ENCODE results near the gene THBD. TPM values are rescaled to one million over a fixed set of nuclear protein-coding genes. Genes with fewer than 3 reads are reported as not detected.

Gene THBD
- total RNA-seq, 1 donor from 2014 or later, result not detected

DNA sequence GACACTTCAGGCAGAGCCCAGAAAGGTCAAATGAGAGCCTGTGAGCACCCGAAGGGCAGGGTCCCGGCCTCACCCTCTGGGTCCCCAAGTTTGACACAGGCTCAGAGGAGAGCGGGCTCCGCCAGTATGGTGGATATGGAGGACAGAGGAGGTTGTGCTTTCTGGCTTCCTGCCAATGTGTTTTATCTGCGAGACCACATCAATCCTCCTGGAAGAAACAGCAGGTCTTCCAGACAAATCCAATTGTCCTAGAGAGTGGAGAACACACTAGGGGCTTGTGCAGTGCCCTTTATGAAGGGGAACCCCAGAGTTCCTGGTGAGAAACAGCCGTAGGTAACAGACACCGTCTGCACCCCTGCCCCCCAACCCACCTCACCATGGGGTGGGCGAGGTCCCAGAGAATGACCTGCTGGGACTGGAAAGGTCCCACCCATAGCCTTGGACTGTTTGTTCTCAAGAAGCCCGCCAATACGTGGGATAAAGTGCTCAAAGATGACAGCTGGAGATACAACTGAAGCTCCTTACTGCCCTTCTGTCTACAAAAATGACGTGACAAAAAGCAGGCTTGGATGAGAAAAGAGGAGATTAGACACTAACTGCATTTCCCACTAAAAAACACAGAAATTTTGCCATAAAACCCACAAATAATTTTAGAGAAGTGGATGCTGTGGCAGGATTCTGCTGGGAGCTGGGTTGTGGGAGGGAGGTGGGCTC lies 38.3 kb downstream of the THBD start:
- no peak for DNase-seq
- Mint-ChIP-seq H3K27me3 (no peaks in the 10 kb centered on the region), H3K9me3 (no peaks in the 10 kb centered on the region), H3K36me3 (ENCODE audit: low read depth) (no peaks in the 10 kb centered on the region), H3K4me1 (no peaks in the 10 kb centered on the region), H3K27ac (no peak overlapping the region), H3K4me3 (no peak overlapping the region)
- intact Hi-C loops (cut with micrococcal nuclease), result no loop called here

DNA sequence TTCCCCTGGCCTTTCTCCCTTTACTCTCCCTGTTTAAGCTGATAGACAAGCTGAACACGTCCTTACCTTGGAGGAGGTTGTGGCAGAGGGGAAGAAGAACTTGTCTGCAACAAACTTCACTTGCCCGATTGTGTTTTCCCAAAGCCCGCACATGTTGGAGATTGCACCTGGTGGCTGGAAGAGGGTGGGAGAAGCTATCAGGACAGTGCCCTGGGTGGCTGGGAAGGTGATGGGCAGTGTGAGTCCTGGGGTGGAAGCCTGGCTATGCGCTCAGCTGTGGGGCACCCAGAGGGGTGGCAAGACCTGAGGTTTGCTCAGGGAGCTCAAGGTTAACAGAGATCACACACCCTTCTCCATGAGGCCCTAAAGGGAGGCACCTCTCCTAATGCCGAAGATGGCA lies 39.4 kb downstream of the THBD start:
- Mint-ChIP-seq H3K4me3 (no peak overlapping the region), H3K9me3 (no peaks in the 10 kb centered on the region), H3K4me1 (no peaks in the 10 kb centered on the region), H3K27ac (no peak overlapping the region), H3K27me3 (peaks cover 2% of the 10 kb centered on the region), H3K36me3 (ENCODE audit: low read depth) (no peaks in the 10 kb centered on the region)
- DNase-seq, result no peak
- intact Hi-C loops (cut with micrococcal nuclease), result no loop called here

DNA sequence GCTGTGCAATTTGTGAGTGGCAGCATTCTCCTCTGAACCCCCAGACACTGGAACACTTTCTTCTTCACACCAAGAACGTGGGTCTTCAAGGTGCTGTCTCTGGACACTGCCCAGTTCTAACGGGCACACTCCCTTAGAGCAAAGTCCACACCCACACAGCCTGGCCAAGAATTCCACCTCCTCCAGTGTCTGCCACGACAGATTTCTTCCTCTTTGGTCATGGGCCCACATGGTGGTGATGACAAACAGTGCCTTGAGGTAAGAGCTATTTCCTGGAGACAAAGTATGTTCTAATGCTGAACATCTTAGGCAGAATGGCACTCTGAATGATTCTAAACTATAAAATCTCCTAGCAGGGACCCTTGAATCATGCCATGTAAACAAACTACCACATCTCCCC lies 39.8 kb downstream of the THBD start:
- H3K27me3 Mint-ChIP-seq, result peaks cover 2% of the 10 kb centered on the region
- no peaks in the 10 kb centered on the region for H3K36me3 Mint-ChIP-seq (ENCODE audit: low read depth)
- intact Hi-C loops (cut with micrococcal nuclease), result no loop called here
- no peaks in the 10 kb centered on the region for H3K9me3 Mint-ChIP-seq
- DNase-seq, result no peak
- no peak overlapping the region for H3K4me3 Mint-ChIP-seq
- no peak overlapping the region for H3K27ac Mint-ChIP-seq
- no peaks in the 10 kb centered on the region for H3K4me1 Mint-ChIP-seq

DNA sequence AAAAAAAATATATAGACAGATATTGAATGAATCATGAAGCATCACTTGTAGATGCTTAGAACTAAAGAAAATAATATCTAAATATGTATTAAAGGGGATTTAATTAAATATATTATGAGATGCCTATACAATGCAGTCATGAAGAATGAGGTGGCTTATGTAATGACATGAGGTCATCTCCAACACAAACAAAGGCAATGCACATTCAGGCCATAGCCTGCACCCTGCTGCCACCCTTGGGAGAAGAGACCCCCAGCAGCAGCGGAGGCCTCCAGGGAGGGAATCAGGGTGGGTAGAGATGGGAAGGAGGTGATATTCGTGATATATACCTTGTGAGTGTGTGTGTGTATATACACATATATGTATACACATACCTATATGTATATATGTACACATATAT lies 40.8 kb downstream of the THBD start:
- Mint-ChIP-seq H3K36me3 (ENCODE audit: low read depth) (no peaks in the 10 kb centered on the region), H3K27ac (no peak overlapping the region), H3K9me3 (no peaks in the 10 kb centered on the region), H3K4me1 (no peaks in the 10 kb centered on the region), H3K27me3 (peaks cover 3% of the 10 kb centered on the region), H3K4me3 (no peak overlapping the region)
- intact Hi-C loops (cut with micrococcal nuclease), result no loop called here
- no peak for DNase-seq

DNA sequence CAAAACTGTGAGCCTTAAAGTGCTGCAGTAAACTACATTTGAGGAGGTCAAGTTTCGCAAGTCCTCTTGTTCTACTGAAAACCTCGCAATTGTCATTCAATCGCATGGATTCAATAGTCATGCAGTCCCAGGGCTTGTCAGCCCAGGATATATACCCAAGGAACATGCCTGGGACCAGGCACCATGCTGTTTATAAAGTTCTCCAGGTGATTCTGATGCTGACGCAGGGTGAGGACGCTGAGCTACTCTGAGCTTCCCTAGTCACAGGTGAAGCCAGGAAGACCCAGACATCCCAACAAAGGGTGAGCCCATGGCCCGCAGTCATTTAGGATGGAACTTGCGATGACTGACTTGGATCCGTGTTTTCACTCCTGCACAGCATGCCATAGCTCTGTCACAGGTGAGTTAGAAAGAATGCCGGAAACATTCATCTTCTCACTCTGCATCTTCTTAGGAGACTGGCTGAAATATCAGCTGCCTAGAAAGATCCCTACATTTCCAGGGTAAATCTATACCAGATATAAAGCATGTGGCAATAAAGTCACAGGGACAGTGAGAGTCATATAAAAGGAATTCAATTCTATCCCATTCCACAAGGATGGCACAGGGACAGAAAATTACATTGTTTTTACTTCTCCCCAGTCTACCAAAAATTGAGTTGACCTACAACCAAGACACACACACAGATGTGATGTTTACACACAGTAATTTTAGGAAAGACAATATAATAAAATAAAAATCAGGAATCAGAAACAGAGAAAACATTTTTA lies 41.4 kb downstream of the THBD start:
- intact Hi-C loops (cut with micrococcal nuclease), result no loop called here
- no peak for DNase-seq
- no peak overlapping the region for H3K4me3 Mint-ChIP-seq
- no peak overlapping the region for H3K27ac Mint-ChIP-seq
- no peaks in the 10 kb centered on the region for H3K4me1 Mint-ChIP-seq
- no peaks in the 10 kb centered on the region for H3K36me3 Mint-ChIP-seq (ENCODE audit: low read depth)
- peaks cover 3% of the 10 kb centered on the region for H3K27me3 Mint-ChIP-seq
- no peaks in the 10 kb centered on the region for H3K9me3 Mint-ChIP-seq

DNA sequence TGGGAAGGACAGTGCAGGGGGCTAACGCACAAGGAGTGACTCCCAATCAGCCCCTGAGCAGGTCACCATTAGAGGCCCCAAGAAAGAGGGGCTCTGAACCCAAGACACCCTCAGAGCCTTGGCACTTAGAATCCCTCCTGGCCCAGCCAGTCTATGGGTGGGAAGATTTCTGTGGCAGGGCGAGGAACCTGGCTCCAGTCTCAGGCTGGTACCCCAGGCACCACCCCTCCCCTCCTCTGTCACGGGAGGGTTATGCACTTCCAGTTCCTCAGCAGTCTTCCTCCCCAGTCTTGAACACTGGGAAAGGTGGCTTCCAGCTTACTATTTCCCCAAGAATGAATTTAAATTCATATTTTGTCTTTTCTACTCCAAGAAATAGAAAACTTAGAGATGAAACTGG lies 42.0 kb downstream of the THBD start:
- DNase-seq, result no peak
- Mint-ChIP-seq H3K36me3 (ENCODE audit: low read depth) (no peaks in the 10 kb centered on the region), H3K4me3 (no peak overlapping the region), H3K4me1 (no peaks in the 10 kb centered on the region), H3K27me3 (peaks cover 3% of the 10 kb centered on the region), H3K27ac (no peak overlapping the region), H3K9me3 (no peaks in the 10 kb centered on the region)
- intact Hi-C loops (cut with micrococcal nuclease), result no loop called here

DNA sequence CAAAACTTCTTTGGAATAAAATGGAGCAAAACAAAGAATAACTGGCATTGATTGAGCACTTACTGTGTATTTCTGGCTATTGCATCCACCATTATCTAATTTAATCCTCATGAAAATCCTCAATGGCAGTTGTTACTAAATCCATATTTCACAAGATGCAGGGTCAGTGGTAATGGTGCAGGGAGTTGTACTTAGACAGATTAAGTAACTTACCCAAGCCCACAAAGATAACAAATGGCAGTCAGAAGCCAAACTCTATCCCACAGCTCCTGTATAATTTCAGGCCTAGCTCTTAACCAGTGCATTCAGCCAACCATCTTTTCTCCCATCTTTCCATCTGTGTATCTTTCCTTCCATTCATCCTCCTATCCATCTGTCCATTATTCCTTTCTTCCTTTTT lies 43.7 kb downstream of the THBD start:
- intact Hi-C loops (cut with micrococcal nuclease), result no loop called here
- H3K4me1 Mint-ChIP-seq, result no peaks in the 10 kb centered on the region

DNA sequence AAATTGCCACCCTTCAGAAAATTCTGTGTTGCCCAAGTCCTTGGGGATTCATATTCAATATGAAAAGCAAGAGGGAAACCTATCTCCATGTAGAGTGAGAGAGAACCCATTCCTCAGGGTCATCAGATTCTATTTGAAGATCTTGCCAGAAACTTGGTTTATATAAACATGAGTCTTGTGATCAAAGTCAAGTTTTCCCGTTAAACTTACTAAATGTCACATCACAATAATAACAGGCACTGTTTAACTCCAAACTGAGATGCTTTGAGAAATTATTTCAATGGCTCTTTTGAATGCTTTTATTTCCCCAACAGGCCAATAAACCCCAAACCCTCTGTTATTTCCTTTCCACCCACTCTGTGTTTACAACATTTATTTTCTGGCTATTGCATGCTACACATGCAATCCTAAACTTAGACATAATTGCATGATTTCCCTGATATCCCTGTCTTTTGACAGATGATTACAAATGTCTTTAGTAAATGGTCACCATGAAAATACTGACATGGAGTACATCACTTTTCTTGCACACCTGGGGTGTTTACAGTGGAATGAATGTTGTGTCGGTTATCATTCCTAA lies 45.5 kb downstream of the THBD start:
- H3K4me3 Mint-ChIP-seq, result no peak overlapping the region
- no peaks in the 10 kb centered on the region for H3K9me3 Mint-ChIP-seq
- peaks cover 3% of the 10 kb centered on the region for H3K27me3 Mint-ChIP-seq
- no peaks in the 10 kb centered on the region for H3K36me3 Mint-ChIP-seq (ENCODE audit: low read depth)
- DNase-seq, result no peak
- no peak overlapping the region for H3K27ac Mint-ChIP-seq
- intact Hi-C loops (cut with micrococcal nuclease), result no loop called here
- no peaks in the 10 kb centered on the region for H3K4me1 Mint-ChIP-seq

More for the DNA sequence above, 43.7 kb downstream of the THBD start:
- Mint-ChIP-seq H3K4me3 (no peak overlapping the region), H3K9me3 (no peaks in the 10 kb centered on the region), H3K36me3 (ENCODE audit: low read depth) (no peaks in the 10 kb centered on the region), H3K27ac (no peak overlapping the region), H3K27me3 (peaks cover 3% of the 10 kb centered on the region)
- no peak for DNase-seq

DNA sequence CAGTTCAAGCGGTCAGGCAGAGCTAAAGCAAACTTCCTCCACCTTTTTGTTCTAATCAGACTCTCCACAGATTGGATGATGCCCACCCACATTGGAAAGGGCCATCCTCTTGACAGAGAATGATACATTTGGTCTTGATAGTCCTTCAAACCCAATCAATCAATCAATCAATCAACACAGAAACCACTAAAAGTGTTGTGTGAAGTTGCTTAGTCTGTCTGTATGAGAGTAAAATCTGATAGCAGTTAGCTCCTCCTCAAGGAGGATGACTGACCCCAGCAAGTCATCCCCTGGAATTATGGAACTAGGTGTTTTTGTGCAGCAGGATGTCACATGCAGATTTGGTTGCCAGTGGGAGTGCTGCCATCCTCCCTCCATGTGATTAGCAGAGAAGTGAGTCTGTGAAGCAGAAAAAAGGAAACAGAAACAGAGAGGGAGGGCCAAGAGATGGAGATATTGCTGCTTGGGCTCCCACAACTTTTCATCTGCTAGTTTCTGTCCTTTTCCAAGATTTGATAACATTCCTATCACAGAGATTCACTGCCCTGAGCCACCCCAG lies 46.3 kb downstream of the THBD start:
- H3K36me3 Mint-ChIP-seq (ENCODE audit: low read depth), result no peaks in the 10 kb centered on the region
- intact Hi-C loops (cut with micrococcal nuclease), result no loop called here
- DNase-seq, result no peak
- H3K27me3 Mint-ChIP-seq, result peaks cover 3% of the 10 kb centered on the region
- H3K4me3 Mint-ChIP-seq, result no peak overlapping the region
- no peaks in the 10 kb centered on the region for H3K4me1 Mint-ChIP-seq
- H3K9me3 Mint-ChIP-seq, result no peaks in the 10 kb centered on the region
- H3K27ac Mint-ChIP-seq, result no peak overlapping the region

DNA sequence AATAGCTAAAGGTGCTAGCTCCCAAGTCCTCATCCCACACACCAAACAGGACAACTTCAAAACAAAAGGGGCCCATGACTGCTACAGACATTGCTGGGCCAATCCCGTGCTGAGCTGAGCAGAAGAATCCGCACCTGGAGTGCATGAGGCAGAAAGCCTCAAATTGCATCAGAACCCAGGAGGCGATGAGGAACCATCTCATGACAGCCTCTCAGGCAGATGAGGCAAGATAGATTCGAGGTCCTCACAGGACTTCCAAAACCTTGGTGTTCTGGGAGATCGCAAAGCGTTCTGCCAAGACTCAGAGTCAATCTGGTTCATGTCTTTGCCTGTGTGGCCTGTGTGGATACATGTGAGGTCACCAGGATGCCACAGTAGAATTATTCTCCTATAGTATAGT lies 47.2 kb downstream of the THBD start:
- Mint-ChIP-seq H3K27me3 (peaks cover 3% of the 10 kb centered on the region), H3K4me1 (no peaks in the 10 kb centered on the region), H3K36me3 (ENCODE audit: low read depth) (no peaks in the 10 kb centered on the region), H3K9me3 (no peaks in the 10 kb centered on the region), H3K27ac (no peak overlapping the region), H3K4me3 (no peak overlapping the region)
- DNase-seq, result no peak
- intact Hi-C loops (cut with micrococcal nuclease), result no loop called here

DNA sequence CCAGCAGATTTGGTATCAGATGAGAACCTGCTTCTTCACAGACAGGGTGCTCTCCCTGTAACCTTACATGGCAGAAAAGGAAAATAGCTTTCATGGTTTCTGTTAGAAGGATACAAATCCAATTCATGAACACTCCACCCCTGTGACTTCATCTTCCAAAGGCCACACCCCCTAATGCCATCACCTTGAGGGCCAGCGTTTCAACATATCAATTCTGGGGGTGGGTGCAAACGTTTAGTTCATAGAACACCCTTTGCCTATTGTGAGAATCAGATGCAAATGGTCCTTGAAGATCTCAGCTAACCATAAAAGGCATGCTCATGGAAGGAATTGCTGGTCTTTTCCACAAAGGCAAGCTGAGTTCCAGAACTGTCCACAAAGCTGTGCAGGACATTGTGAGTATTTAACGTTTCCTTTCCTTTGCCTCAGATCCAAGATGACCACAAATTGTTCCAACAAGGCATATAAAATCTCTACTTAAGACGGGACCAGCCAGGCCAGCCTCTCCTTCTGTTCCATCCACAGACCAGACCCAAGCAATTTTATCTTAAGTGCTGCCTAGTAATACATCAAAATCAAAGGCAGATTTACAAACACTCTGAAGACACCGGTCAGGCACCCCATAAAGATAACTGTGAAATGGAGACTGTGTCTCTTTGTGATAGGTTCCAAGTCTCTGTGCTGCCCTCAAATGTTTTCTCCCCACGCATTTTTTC lies 49.1 kb downstream of the THBD start:
- Mint-ChIP-seq H3K27me3 (peaks cover 2% of the 10 kb centered on the region), H3K36me3 (ENCODE audit: low read depth) (no peaks in the 10 kb centered on the region)

DNA sequence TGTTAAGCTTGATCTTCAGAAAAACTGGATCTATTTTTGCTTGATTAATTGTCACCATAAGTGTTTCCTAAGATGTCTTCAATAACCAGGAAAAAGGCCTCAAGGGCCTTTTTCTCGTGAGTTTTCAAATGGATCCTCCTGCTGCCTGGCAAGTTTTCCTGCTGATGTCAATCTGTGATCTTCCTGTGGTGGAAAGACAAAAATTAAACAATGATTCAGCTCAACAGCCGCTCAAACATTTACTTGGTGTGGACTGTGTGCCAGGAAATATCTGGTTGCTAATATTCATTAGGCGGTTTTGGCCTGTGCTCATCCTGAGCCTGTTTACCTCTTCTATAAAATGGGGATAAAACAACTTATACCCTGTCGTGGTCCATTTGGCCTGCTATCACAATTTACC lies 49.7 kb downstream of the THBD start:
- H3K9me3 Mint-ChIP-seq, result no peaks in the 10 kb centered on the region
- intact Hi-C loops (cut with micrococcal nuclease), result no loop called here
- no peaks in the 10 kb centered on the region for H3K4me1 Mint-ChIP-seq
- H3K27ac Mint-ChIP-seq, result no peak overlapping the region
- DNase-seq, result no peak
- peaks cover 2% of the 10 kb centered on the region for H3K27me3 Mint-ChIP-seq
- H3K36me3 Mint-ChIP-seq (ENCODE audit: low read depth), result no peaks in the 10 kb centered on the region
- H3K4me3 Mint-ChIP-seq, result no peak overlapping the region

More for the DNA sequence above, 49.1 kb downstream of the THBD start:
- no peaks in the 10 kb centered on the region for H3K4me1 Mint-ChIP-seq
- no peak overlapping the region for H3K27ac Mint-ChIP-seq
- intact Hi-C loops (cut with micrococcal nuclease), result no loop called here
- no peak for DNase-seq
- H3K9me3 Mint-ChIP-seq, result no peaks in the 10 kb centered on the region
- H3K4me3 Mint-ChIP-seq, result no peak overlapping the region

DNA sequence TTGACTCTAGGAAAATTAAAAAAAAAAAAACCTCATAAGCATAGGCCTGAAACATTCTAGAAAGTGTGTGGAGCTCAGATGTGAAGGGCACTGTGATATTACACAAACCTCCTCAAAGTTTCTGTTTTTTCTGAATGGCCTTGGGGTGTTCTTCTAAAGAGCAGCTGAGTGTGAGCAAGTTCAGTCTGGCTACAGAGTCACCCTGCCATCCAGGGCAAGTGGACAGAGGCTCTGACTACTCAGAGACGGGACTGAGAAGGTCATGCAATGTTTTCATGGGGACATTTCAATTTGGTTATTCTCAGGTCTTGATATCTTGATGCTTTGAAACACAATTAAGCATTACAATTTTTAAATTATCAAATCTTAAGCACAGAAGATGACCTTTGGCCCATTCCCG lies 51.0 kb downstream of the THBD start:
- Mint-ChIP-seq H3K27ac (no peak overlapping the region), H3K4me1 (no peaks in the 10 kb centered on the region), H3K4me3 (no peak overlapping the region), H3K36me3 (ENCODE audit: low read depth) (no peaks in the 10 kb centered on the region), H3K27me3 (no peaks in the 10 kb centered on the region), H3K9me3 (no peaks in the 10 kb centered on the region)
- no peak for DNase-seq
- intact Hi-C loops (cut with micrococcal nuclease), result no loop called here

DNA sequence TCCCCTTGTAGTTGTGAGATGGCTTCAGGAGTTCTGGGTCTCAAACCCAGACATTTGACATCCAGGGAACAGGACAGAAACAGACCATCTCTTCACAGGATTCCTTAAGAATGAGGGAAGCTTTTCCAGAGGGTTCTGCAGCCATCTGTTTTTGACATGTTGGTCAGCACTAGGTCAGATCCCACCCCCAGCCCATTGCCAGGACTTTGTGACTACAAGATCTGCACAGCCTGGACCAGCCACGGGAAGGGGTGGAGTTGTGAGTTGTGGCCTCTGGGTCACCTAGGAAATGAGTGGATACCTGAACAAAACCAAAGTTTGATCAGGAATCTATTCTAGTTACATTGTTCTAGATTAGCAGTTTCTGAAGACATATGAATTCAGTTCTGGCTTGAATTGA lies 53.5 kb downstream of the THBD start:
- Mint-ChIP-seq H3K27ac (no peak overlapping the region), H3K36me3 (ENCODE audit: low read depth) (no peaks in the 10 kb centered on the region), H3K27me3 (no peaks in the 10 kb centered on the region), H3K4me1 (no peaks in the 10 kb centered on the region), H3K4me3 (no peak overlapping the region), H3K9me3 (no peaks in the 10 kb centered on the region)
- intact Hi-C loops (cut with micrococcal nuclease), result no loop called here
- DNase-seq, result no peak

Measured in activated CD4-positive, alpha-beta T cell treated with anti-CD3 and anti-CD28 coated beads, Interleukin-2, amount 10 ng/mL, durations not matched to agents 24 days and 14 days (primary cell).